DMS 273 treated with DMSO at 0.1 percent for 48 hours (cell line): ENCODE measurements around the gene SPTB.

Experiments
- DNase-seq: peaks from one replicate; lab custom pipeline; 2025; lab: John Stamatoyannopoulos, UW

Gene SPTB

GRCh38 chr14:64885559-64885958 is 5.9 kb upstream of the SPTB start:
- DNase-seq = no peak

- peak; percentile 5 for DNase-seq
Measured at GRCh38 chr14:64880221-64881121, 764 bp upstream of the SPTB start.

GRCh38 chr14:64878837-64879634 is 671 bp downstream of the SPTB start:
- DNase-seq = no peak

GRCh38 chr14:64877846-64878245 is 1.9 kb downstream of the SPTB start:
- DNase-seq = no peak

- no peak for DNase-seq
Measured at GRCh38 chr14:64875350-64875749, 4.4 kb downstream of the SPTB start.

- no peak for DNase-seq
Measured at GRCh38 chr14:64873506-64874219, 6.0 kb downstream of the SPTB start.

GRCh38 chr14:64871344-64871743 is 8.4 kb downstream of the SPTB start:
- DNase-seq = no peak

GRCh38 chr14:64870160-64870559 is 9.5 kb downstream of the SPTB start:
- no peak for DNase-seq

- no peak for DNase-seq
Measured at GRCh38 chr14:64868841-64869240, 10.9 kb downstream of the SPTB start.

- DNase-seq = no peak
Measured at GRCh38 chr14:64868379-64868778, 11.3 kb downstream of the SPTB start.

- no peak for DNase-seq
Measured at GRCh38 chr14:64867182-64867581, 12.5 kb downstream of the SPTB start.

- no peak for DNase-seq
Measured at GRCh38 chr14:64865992-64866391, 13.7 kb downstream of the SPTB start.

- DNase-seq = no peak
Measured at GRCh38 chr14:64865109-64865508, 14.6 kb downstream of the SPTB start.

GRCh38 chr14:64864258-64864657 is 15.4 kb downstream of the SPTB start:
- no peak for DNase-seq

- no peak for DNase-seq
Measured at GRCh38 chr14:64861916-64862315, 17.8 kb downstream of the SPTB start.

GRCh38 chr14:64860039-64860438 is 19.7 kb downstream of the SPTB start:
- DNase-seq = no peak

- no peak for DNase-seq
Measured at GRCh38 chr14:64857979-64858744, 21.5 kb downstream of the SPTB start.

- DNase-seq = no peak
Measured at GRCh38 chr14:64856529-64857445, 22.9 kb downstream of the SPTB start.

- peak; percentile 65 for DNase-seq
Measured at GRCh38 chr14:64855721-64856528, 23.8 kb downstream of the SPTB start.
